Adipose tissue (tissue), 3 donors: ENCODE data around the gene PBRM1. TPM values are rescaled to one million over a fixed set of nuclear protein-coding genes. Genes with fewer than 3 reads are reported as not detected.

Source experiments
- H3K27ac ChIP-seq: one replicate; pipeline ENCODE4 v1.5.1; 2013; ENCODE audit warnings: low read depth, low read length
- WGBS, 3 donors: extraction: QIAGEN DNeasy Blood & Tissue Kit; methylation state at CpG; one replicate each; pipeline ENCODE4 v1.1.7; 2013; 5-methylcytosine and 5-hydroxymethylcytosine counted together
- polyA plus RNA-seq, 3 donors: library from polyadenylated mRNA; stranded (reverse); fragments of 200-250 nt; gene quantifications; one replicate each; pipeline ENCODE4 v1.2.3, GENCODE V29; 2013
- donor health status: healthy with polysubstance abuse.
- donor health status: Bipolar disorder and iron deficiency.
- donor health status: healthy.

The PBRM1 gene
- polyA plus RNA-seq, 3 donors = 8.1 to 20.9 (median 15.3) TPM

DNA sequence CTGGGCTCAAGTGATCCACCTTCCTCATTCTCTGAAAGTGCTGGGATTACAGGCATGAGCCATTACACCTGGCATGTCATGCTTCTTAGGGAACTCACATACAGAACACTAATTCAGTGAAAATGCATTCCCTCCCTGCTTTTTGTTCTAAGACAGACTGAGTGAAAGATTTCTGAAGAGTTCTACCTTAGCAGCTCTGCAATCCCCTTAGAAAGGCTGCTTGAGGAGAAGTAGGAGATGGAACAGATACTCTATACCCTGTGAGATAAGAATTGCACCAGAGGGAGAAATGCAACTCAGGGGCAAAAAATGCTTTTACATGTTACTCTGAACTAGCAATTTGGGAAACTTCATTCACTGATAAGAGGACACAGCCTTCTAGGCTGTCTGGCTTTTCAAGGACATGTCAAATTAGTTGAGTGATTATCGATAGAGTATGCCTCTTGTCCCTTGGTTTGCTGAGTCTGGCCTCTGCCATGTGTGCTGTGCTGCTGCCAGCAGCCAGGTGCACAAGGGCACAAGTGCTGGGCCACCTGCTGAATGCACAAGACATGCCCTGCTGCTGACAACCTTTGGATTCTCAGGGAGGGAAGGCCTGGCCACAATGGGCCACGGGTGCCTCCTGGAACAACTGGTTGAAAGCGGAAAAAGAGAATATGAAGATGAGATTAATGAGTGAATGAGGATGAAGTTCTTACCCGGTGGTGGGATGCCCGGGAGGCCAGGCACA, 131.5 kb downstream of the PBRM1 start:
- no peak overlapping the region for H3K27ac ChIP-seq
- 58 to 95% (median 88%) methylated on average over 5 of the region's 5 CpGs for WGBS, 3 donors

DNA sequence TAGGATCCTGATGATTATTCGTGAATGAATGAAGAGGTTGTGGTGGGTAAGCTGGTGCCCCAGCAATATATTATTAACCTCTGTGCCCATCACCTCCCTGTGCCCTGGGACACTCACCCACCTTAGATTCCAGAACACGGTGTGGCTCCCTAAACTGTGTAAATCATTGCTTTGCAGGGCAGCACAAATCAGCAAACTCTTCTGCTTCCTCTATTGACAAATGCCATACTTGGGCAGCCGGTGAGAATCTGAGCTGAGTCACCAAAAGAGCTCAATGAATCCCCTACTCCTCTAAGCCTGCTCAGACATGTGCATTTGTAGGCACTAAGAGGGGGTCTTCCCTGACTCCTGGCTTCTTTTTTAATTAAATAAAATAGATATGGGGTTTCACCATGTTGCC, 133.6 kb downstream of the PBRM1 start:
- no peak overlapping the region for H3K27ac ChIP-seq
- 51 to 84% (median 80%) methylated on average over 3 of the region's 3 CpGs for WGBS, 3 donors

DNA sequence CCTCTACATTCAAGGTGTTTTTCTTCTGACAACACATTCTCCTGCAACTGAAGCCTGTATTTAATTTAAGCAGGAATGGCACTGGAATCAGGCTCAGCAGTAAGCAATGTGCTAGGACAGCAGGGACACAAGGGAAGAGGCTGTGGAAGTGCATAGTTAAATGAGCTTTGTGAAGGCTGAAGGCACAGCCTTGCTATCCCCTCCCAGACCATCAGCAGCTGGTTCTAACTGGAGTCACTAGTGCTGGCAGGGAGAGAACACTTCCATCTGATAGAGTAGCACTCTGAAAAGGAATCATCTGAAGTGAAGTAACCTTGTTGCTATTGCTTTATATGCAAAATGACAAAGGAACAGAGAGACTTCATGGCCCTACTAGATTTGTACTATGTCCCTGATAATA, 134.6 kb downstream of the PBRM1 start:
- H3K27ac ChIP-seq = no peak overlapping the region

DNA sequence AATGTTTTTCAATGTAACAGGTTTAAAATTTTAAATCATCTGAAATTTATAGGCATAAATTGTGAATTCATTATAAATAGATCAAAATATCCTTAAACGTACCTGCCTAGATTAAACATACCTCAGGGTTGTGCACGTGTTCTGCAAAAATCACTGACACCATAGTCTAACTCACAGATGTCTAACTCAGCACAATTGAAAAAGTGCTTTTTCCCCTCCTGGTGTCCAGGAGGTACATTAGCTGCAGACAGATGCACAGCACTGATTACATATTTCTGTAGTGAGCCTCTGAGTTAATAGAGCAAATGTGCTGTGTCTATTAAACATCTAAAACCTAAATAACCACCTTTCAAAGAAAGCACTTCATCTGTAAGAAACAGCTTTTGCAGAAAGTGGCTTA, 138.6 kb downstream of the PBRM1 start:
- 78 to 87% (median 79%) methylated on average over 2 of the region's 2 CpGs for WGBS, 3 donors
- no peak overlapping the region for H3K27ac ChIP-seq

DNA sequence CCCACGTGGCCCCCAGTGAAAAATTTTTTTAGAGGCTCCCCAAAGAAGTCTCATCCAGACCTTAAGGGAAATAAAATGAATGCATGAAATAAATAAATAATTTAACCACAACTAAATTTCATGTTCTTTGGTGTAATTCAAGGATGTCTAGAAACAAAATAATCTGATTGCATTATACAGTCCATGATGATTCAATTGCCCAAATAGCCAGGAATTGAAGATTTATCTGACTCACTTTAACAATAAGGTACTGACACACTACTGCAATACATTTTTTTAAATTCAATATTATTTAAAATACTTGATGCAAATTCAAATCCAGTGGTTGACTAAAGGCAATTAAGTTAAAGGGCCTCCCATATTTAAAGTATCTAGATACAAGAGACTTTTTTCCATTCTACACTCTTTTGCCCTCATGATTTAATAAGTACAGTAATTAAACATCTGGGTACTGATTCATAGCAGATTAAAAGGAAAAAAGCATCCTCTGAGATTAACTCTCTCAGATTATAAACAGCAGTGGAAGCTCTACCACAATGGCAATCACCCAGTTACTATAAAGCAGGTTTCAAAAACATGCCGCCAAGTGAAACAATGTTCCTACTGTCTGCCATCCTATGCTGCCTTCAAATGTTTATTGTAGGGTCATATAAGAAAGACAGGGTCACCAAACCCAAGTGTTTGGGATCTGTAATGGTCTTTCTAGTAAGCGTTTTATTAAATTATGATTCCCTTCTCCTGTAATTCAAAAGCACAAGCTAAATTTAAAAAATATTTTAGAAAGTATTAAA, 139.4 kb downstream of the PBRM1 start:
- H3K27ac ChIP-seq = no peak overlapping the region
- WGBS, 3 donors = 78 to 90% (median 83%) methylated on average over 3 of the region's 3 CpGs

DNA sequence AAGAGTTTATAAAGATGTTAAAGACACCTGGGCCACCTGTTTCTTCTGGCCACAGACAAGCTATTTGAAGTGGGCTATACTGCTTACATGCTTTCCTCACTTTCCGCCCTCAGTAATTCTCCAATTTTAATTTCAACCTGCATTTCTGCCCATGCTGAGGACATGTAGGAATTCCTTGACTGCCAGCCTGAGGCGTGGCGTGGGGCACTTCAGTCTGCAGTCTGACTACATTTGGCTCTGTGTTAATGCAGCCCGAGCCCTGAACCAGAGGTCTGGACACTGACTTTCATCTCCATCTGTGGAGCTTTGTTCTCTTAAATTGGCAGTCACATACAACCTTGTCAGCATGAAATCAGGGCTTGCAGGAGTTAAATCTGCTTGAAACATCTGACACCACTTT, 140.8 kb downstream of the PBRM1 start:
- no peak overlapping the region for H3K27ac ChIP-seq
- 90 to 92% (median 91%) methylated on average over 4 of the region's 4 CpGs for WGBS, 3 donors

DNA sequence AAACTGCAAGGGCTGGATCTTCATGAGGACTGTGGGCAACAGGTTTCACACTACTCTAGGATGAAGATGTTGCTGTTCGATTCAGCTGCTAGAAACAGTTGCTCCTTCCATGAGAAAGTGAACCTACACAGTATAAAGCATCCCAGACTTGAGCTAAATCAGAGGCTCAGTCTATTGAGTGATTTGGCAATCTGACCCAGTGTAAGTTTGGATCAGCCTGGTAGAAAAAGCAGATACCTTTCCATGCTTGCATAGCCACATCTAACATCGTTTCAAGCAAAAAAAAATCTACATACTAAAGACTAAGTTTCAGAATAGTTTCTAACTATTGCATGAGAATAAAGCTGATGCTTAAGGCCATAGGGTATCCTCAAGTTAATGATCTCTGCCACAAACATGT, 144.7 kb downstream of the PBRM1 start:
- 80 to 84% (median 83%) methylated on average over 2 of the region's 2 CpGs for WGBS, 3 donors
- H3K27ac ChIP-seq = no peak overlapping the region

DNA sequence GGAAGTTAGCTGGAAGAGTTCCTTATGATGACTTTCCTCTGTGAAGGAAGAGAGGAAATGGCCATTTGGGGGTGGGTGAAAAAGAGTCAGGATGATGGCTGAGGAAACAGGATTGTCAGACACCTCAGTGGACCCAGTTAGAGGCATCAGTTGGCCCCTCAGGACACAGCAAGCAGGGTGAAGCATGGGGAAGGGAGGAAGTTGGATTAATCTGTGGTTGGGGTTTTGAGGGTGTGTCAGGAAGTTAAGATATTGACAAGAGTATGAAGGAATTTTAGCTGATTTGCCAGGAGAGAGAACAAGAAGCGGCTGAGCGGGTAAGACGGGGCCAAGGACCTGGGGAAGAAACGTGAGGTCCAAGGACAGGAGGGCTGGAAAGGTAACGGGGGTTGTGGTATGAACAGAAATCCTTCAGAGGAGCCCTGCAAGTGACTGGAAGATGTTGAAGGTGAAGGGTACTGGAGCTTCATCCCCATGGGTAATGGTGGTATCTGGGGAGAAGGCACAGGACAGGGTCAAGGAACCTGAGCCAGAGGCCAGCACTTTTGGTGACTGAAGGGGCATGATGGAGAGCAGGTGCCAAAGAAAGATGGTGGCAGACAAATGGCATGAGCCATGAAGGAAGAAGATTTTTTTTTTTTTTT, 146.6 kb downstream of the PBRM1 start:
- 64 to 77% (median 73%) methylated on average over 5 of the region's 5 CpGs for WGBS, 3 donors
- no peak overlapping the region for H3K27ac ChIP-seq

DNA sequence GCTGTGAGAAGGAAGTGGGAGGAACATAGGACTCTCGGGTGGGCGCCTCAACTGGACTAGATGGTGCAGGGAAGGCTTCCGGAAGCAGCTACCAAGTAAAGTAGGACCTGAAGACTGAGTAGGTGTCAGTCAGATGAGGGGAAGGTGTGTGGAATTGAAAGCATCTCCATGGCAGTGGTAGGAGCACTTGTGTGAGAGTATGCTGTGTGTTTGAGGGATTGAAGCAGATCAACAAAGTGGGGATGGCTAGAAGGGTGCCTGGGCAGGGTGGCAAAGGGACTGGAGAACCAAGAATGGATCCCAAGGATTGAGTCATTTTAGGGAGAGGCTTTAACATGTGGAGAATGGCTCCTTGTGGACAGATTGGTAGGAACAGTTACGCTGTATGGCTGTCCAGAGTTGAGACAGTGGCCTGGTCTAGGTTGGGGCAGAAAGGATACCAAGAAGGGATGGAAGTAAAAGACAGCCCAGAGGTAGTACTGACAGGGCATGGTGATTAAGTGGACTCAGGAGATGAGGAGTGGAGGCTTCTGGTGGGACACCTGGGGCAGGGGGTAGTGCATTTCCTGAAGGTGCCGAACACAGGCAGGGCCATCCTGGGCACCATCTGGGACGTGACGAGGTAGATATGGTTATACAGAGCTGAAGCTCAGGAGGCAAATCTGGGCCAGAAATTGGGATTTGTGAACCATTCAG, 147.8 kb downstream of the PBRM1 start:
- WGBS, 3 donors = 71 to 84% (median 80%) methylated on average over 7 of the region's 7 CpGs
- no peak overlapping the region for H3K27ac ChIP-seq

DNA sequence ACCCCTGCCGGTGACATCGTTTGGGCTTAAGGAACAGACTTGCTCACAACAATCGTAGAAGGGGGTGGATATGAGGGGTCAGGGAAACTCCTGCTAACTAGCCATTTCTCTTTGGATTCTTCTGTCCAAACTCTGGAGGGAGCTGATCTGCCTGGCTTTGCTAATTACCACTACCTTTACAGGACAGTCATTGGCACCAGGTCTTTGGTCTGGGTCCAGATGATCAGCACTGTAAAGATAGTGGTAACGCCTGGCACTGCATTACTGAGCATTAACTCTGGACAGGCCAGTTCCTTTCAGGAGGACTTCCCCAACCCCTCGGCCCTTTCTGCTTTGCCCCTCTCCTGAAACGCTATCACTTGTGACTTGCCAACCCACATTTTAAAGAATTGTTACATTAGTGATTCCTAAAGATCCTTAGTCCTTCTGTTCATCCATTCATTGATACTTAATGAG, 148.5 kb downstream of the PBRM1 start:
- 1 to 4% (median 2%) methylated on average over 6 of the region's 6 CpGs for WGBS, 3 donors
- peak overlapping the region; percentile 0 for H3K27ac ChIP-seq

DNA sequence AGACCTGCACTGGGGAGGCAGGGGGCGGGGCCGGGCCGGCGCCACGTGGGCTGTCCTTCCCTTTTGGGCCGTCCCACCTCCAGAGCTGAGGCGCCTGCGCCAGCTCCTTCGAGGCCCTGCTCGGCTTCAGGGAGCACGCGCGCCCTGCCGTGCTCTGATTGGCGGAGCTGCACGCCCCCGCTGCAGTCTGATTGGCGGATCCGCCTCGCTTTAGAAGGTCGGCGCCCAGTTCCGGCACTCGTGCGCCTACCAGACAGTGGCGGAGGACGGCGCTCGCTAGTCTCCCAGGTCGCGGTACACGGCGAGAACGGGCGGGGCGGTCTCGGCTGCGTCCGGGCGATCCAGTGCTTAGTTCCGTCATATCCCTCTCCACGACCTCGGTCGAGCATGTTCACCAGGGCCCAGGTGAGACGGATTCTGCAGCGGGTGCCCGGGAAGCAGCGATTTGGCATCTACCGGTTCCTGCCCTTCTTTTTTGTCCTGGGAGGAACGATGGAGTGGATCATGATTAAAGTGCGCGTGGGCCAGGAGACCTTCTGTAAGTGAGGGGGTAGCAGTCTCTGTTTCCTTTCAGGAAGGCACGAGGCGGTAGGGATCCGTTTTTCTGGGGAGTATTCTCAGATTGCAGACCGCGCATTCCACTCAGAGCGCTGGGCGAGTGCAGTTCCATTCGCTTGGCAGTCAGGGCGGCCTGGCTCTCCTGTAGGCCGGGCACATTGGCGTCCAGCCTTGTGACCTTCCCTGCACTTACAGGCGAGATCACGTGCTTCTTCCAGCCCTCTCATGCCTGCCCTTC, 149.1 kb downstream of the PBRM1 start, which contains the start of gene UQCC5:
TSS of gene UQCC5 (plus strand) at position 237 of the 796 bp plus-strand sequence. CDS start at position 388, 151 bp downstream.
- WGBS, 3 donors = 0% methylated on average over 62 to 65 of the region's 65 CpGs
- peak within 1 kb of the TSS; percentile 0 for H3K27ac ChIP-seq

DNA sequence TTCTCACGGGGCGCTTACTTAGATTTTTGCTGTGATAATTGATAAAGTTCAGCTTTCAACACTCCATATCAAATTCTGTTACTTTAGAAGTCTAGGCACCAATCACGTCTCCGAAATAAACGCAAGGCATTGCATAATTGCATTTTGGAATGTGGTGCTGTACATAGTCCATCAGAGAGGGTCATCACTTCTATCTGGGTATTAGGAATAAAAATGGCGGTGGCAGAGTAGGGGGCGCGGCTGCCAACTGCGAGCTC, 149.7 kb downstream of the PBRM1 start:
- 10 to 15% (median 12%) methylated on average over 9 of the region's 9 CpGs for WGBS, 3 donors
- H3K27ac ChIP-seq = no peak overlapping the region

DNA sequence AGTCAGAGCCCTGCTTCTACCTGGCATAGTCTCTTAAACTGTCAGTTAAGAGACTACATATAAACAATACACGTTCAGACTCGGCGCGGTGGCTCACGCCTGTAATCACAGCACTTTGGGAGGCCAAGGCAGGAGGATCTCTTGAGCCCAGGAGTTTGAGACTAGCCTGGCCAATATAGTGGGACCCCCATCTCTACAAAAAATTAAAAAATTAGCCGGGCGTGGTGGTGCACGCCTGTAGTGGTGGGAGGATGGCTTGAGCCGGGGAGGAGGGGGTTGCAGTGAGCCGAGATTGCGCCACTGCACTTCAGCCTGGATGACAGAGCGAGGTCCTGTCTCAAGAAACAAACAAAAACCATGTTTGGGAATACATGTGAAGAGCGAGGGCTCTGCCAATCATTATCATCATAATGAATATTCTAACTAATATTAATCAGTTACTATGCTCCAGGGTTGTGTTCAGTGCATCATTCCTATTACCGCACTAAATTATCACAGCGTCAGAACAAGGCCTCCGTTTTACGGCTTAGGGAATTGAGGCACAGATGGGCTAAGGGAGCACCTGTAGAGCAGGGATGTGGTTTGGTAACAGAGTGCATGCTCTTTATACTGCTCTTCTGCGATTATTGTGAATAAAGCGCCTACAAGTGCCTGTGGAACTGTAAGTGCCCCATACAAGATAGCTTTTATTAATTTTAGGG, 150.2 kb downstream of the PBRM1 start:
- 90 to 92% (median 91%) methylated on average over 19 of the region's 19 CpGs for WGBS, 3 donors
- H3K27ac ChIP-seq = no peak overlapping the region

DNA sequence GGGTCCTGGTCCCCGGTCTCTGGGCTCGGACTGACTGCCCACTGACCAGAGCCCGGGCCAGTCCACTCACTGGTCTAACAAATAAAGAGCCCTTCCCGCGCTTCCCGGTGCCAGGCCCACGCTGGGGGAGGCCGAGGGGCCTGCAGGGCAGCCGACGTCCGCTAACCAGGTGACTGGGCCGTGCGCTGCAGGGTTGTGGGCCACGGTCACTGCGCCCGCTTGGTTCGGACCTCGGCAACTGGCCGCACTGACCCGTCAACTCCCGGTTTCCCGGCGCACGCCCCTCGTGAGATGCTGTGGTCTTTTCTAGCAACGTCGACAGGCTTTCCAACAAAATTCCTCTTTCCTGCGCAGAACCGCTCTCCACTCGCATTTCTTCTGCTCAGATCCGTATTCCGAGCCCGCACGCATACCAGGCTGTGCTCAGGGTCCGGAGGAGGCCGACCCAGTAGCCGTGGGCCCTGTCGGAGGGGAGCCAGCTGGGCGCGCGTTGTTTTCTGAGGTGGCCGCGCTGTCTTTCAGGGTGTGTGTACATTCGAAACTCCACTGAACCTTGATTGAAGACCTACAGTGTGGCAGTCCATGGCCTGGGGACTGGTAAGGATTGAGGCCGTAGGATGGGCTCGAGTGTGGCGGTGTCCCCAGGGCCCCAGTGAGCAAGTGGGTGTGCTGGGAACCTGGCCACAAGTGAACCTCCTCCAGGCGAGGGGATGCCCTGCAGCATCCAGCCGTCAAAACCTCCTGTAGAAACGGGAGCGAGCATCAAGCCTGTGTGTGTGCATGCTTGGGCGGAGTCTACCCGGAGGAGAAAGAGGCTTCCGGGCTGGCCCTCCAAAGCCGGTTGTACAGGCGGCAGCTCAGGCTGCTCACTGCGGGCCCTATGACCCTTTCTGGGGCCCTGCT, 151.2 kb downstream of the PBRM1 start:
- 60 to 67% (median 67%) methylated on average over 54 to 57 of the region's 57 CpGs for whole genome bisulfite sequencing, 3 donors
- H3K27ac ChIP-seq = no peak overlapping the region

DNA sequence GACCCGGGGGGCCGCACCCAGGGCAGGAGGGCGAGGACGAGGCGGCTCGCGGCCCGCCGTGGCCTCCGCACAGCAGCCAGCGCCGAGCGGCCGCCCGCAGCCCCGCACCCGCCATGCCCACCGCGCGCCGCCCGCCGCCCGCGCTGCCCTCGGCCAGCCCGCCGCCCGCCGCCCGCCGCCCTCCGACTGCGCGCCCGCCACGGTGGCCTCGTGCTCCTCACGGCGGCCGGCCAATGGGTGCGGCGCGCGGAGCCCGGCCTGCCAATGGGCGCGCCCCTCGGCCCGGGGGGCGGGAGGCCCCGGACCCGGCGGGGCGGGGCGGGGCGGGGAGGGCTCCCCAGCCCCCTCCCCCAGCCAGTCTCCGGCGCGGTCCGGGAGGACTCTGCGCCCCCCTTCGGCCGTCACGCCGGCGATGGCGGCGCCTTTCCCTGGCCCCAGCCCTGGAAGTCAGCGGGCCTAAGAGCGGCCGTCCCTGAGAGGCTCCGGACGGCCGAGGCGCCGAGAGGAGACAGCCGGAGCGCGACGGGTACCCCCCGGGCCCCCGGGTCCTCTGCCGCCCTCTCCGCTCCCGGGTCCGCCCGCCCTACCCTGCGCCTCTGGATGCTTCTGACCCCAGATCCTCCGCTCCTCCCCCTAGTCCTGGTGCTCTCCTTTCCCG, 152.0 kb downstream of the PBRM1 start, which contains the start of gene NT5DC2:
TSS of gene NT5DC2 (minus strand) at position 235 of the 658 bp plus-strand sequence. CDS start at position 115, 120 bp downstream.
- WGBS, 3 donors = 2 to 7% (median 2%) methylated on average over 13 to 89 of the region's 91 CpGs
- H3K27ac ChIP-seq = no peak within 1 kb of the TSS
